Fibroblast of lung (primary cell): ENCODE results near the gene TAS1R2. TPM values are rescaled to one million over a fixed set of nuclear protein-coding genes. Genes with fewer than 3 reads are reported as not detected.

Experiments used
- DNase-seq, 2 donors: peaks; one replicate each; pipeline versions ENCODE4 v3.0.0 to v3.0.0-alpha.2; 2010; ENCODE audit warnings: low read depth in 2 of 2
- H2AFZ ChIP-seq: 2 replicates; pipeline ENCODE4 v1.5.1; 2012; ENCODE audit warnings: low read length, control low read depth, inconsistent platforms
- H3K27ac ChIP-seq: 2 replicates; pipeline ENCODE4 v1.5.1; 2011; ENCODE audit warnings: low read length, control low read depth; ENCODE audit not compliant: insufficient read depth
- H3K27me3 ChIP-seq: 2 replicates; pipeline ENCODE4 v1.5.1; 2011; ENCODE audit warnings: mild to moderate bottlenecking, low read length; ENCODE audit not compliant: control insufficient read depth, insufficient read depth
- H3K36me3 ChIP-seq: 2 replicates; pipeline ENCODE4 v1.5.1; 2011; ENCODE audit warnings: low read length; ENCODE audit not compliant: control insufficient read depth, insufficient read depth
- H3K4me1 ChIP-seq: 2 replicates; pipeline ENCODE4 v1.5.1; 2011; ENCODE audit warnings: low read length; ENCODE audit not compliant: control insufficient read depth, insufficient read depth; ENCODE audit errors: extremely low read depth
- H3K4me2 ChIP-seq: 2 replicates; pipeline ENCODE4 v1.5.1; 2011; ENCODE audit warnings: low read length, control low read depth; ENCODE audit not compliant: insufficient read depth; ENCODE audit errors: extremely low read depth
- H3K4me3 ChIP-seq, 4 experiments: fragments of 200-600 bp in 1 of 4; sonication (generic) in 1 of 4; replicated peaks in 1 of 4; 2 replicates each; pipeline ENCODE4 v1.5.1; 2011 to 2016; ENCODE audit warnings: low read length in 4 of 4, low read depth in 3 of 4, mild to moderate bottlenecking in 3 of 4, control low read depth in 2 of 4, inconsistent platforms in 1 of 4, mixed read lengths in 1 of 4; ENCODE audit not compliant: insufficient read depth in 1 of 4; ENCODE audit errors: control extremely low read depth in 1 of 4
- H3K79me2 ChIP-seq: 2 replicates; pipeline ENCODE4 v1.5.1; 2012; ENCODE audit warnings: mild to moderate bottlenecking, low read length, inconsistent platforms; ENCODE audit not compliant: control insufficient read depth, insufficient read depth
- H3K9ac ChIP-seq: 2 replicates; pipeline ENCODE4 v1.5.1; 2011; ENCODE audit warnings: mild to moderate bottlenecking, low read length, control low read depth; ENCODE audit not compliant: insufficient read depth
- H3K9me3 ChIP-seq: 2 replicates; pipeline ENCODE4 v1.5.1; 2012; ENCODE audit warnings: low read depth, low read length; ENCODE audit not compliant: control insufficient read depth, insufficient read depth
- H4K20me1 ChIP-seq: 2 replicates; pipeline ENCODE4 v1.5.1; 2011; ENCODE audit warnings: low read length; ENCODE audit not compliant: control insufficient read depth, insufficient read depth; ENCODE audit errors: extremely low read depth
- CTCF ChIP-seq, 2 donors: IDR thresholded peaks in 1 of 2; conservative IDR thresholded peaks in 1 of 2; 1 replicate in 1 of 2; 2 replicates in 1 of 2; pipeline ENCODE4 v1.5.1; 2011 to 2012; ENCODE audit warnings: low read length in 2 of 2, control low read depth in 1 of 2, inconsistent platforms in 1 of 2, low read depth in 1 of 2, mild to moderate bottlenecking in 1 of 2
- EZH2 ChIP-seq: IDR thresholded peaks from 2 replicates; pipeline ENCODE4 v1.5.1; 2012; ENCODE audit warnings: low read length, control low read depth, mild to moderate bottlenecking; ENCODE audit errors: missing control alignments
- polyA plus RNA-seq, 2 donors: library from polyadenylated mRNA; depleted of rRNA in 1 of 2; stranded (reverse) in 1 of 2; unstranded in 1 of 2; fragments of >200 nt; gene quantifications; 2 replicates each; pipeline ENCODE4 v1.2.1, GENCODE V29; 2011 to 2012; ENCODE audit warnings: missing spikeins in 1 of 2
- total RNA-seq: library from RNA; depleted of rRNA; stranded (reverse); fragments of >200 nt; gene quantifications from 2 replicates; pipeline ENCODE4 v1.2.1, GENCODE V29; 2014

TAS1R2 gene
- total and polyA plus RNA-seq, 2 donors (not counting 1 experiment from before 2014, with no cell fraction given) = not detected

DNA sequence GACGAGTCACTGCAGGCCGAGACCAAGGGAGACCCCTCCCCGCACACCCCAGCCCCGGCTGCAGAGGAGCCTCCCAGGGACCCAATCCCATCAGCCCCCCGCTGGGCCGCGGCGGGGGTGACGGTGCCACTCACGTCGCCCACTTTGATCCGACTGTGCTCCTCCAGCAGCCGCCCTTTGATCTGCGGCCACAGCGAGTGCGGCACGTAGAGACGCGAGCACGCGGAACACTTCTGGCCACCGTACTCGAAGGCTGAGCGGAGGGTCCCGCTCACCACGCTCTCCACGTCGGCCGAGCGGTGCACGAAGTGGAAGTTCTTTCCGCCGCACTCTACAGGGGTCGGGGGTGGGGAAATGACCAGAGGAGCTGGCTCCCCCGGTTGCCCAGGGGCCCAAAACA lies 17.8 kb upstream of the TAS1R2 start:
- Histone ChIP-seq H2AFZ (no peak overlapping the region), H3K27ac (no peak overlapping the region), H3K9ac (no peak overlapping the region), H4K20me1 (no peaks in the 10 kb centered on the region), H3K4me2 (no peak overlapping the region), H3K27me3 (no peaks in the 10 kb centered on the region), H3K4me1 (no peaks in the 10 kb centered on the region), H3K79me2 (no peaks in the 10 kb centered on the region), H3K4me3 (no peak overlapping the region), H3K36me3 (no peaks in the 10 kb centered on the region), H3K9me3 (no peaks in the 10 kb centered on the region)
- no peak for TF ChIP-seq CTCF (conservative IDR thresholded peaks at IDR 0.05 in 1 of 2, IDR thresholded peaks at IDR 0.05 in 1 of 2; ENCODE audit: low read depth in 1 of 2, low read length in 2 of 2)
- no peak for TF ChIP-seq EZH2
- DNase-seq = no peak

GRCh38 chr1:18876210-18876609 lies 16.8 kb upstream of the TAS1R2 start:
- TF ChIP-seq CTCF (conservative IDR thresholded peaks at IDR 0.05 in 1 of 2, IDR thresholded peaks at IDR 0.05 in 1 of 2; ENCODE audit: low read depth in 1 of 2, low read length in 2 of 2) (no peak), EZH2 (no peak)
- no peak overlapping the region for H3K4me3 ChIP-seq
- no peaks in the 10 kb centered on the region for H3K4me1 ChIP-seq
- H3K9me3 ChIP-seq = no peaks in the 10 kb centered on the region
- no peaks in the 10 kb centered on the region for H3K27me3 ChIP-seq
- no peak overlapping the region for H3K27ac ChIP-seq
- DNase-seq = no peak
- H3K79me2 ChIP-seq = no peaks in the 10 kb centered on the region
- H2AFZ ChIP-seq = no peak overlapping the region
- no peaks in the 10 kb centered on the region for H4K20me1 ChIP-seq
- no peak overlapping the region for H3K9ac ChIP-seq
- no peak overlapping the region for H3K4me2 ChIP-seq
- H3K36me3 ChIP-seq = no peaks in the 10 kb centered on the region

DNA sequence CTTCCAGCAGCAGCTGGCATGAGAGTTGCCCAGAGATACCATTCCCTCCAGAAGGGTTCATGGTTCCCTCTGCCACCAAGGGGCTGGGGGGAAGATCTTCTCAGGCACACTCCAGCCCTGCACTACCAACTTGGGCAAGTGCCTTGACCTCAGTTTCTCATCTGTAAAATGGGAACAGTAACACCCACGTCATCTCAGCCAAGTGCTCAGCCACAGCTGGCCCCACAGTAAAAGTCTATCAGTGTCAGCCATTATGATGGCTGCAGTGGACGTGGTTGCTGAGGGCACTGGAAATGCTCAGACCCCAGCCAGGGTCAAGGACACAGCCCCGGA lies 16.3 kb upstream of the TAS1R2 start:
- no peak for TF ChIP-seq CTCF (conservative IDR thresholded peaks at IDR 0.05 in 1 of 2, IDR thresholded peaks at IDR 0.05 in 1 of 2; ENCODE audit: low read depth in 1 of 2, low read length in 2 of 2)
- no peak for TF ChIP-seq EZH2
- H3K4me1 ChIP-seq = no peaks in the 10 kb centered on the region
- no peaks in the 10 kb centered on the region for H3K27me3 ChIP-seq
- no peaks in the 10 kb centered on the region for H3K9me3 ChIP-seq
- H3K9ac ChIP-seq = no peak overlapping the region
- no peaks in the 10 kb centered on the region for H3K36me3 ChIP-seq
- H3K27ac ChIP-seq = no peak overlapping the region
- no peak for DNase-seq
- no peak overlapping the region for H2AFZ ChIP-seq
- H3K4me3 ChIP-seq = no peak overlapping the region
- no peaks in the 10 kb centered on the region for H4K20me1 ChIP-seq
- H3K79me2 ChIP-seq = no peaks in the 10 kb centered on the region
- H3K4me2 ChIP-seq = no peak overlapping the region
